ENCODE measurements around the gene ABHD12.

DNA sequence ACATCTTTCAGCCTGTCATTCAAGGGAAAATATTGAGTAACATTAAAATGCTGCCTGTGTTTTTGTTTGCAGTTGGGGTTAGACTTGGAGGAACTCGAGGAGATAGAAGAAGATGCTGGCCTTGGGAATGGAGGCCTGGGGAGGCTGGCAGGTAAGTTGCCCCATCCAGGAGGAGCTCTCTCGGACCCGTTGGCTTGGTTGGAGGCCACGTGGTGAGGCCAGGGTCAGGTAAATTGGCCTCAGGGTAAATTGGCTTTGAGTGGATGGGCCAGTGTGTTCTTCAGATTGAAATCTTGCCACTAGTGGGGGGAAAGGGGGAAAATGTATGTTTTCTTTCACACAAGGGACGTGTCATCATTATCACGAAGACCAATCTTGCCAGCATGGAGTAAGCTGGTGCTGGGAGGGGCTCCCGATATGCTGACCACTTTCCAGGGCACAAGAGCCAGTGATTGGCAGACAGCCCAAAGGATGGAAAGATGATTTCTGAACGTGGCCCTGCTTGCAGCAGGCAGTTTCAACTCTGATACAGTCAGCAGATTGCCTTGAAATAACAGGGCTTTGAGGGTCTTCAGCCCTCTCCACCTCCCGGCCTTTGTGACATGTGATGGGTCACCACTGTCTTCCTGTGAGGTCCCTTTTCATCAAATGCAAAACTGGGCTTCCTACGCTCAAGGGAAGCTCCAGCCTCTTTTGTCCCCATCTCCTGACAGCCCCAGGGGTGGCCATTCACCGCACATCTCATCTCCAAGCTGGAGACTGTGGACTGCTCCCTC, 121.4 kb downstream of the ABHD12 start:
- TF ChIP-seq, protein P1, sequence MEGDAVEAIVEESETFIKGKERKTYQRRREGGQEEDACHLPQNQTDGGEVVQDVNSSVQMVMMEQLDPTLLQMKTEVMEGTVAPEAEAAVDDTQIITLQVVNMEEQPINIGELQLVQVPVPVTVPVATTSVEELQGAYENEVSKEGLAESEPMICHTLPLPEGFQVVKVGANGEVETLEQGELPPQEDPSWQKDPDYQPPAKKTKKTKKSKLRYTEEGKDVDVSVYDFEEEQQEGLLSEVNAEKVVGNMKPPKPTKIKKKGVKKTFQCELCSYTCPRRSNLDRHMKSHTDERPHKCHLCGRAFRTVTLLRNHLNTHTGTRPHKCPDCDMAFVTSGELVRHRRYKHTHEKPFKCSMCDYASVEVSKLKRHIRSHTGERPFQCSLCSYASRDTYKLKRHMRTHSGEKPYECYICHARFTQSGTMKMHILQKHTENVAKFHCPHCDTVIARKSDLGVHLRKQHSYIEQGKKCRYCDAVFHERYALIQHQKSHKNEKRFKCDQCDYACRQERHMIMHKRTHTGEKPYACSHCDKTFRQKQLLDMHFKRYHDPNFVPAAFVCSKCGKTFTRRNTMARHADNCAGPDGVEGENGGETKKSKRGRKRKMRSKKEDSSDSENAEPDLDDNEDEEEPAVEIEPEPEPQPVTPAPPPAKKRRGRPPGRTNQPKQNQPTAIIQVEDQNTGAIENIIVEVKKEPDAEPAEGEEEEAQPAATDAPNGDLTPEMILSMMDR (IDR thresholded peaks at IDR 0.05; ENCODE audit: poor library complexity): no peak
- no peak for TF ChIP-seq EZH2phosphoT487 (IDR thresholded peaks at IDR 0.05; ENCODE audit: low read depth, severe bottlenecking, unreplicated experiment)
